ENCODE data around the gene ACAP2. TPM values are rescaled to one million over a fixed set of nuclear protein-coding genes. Genes with fewer than 3 reads are reported as not detected.

Gene ACAP2
- total RNA-seq, 1 donor from 2014 or later: 20.4 TPM

DNA sequence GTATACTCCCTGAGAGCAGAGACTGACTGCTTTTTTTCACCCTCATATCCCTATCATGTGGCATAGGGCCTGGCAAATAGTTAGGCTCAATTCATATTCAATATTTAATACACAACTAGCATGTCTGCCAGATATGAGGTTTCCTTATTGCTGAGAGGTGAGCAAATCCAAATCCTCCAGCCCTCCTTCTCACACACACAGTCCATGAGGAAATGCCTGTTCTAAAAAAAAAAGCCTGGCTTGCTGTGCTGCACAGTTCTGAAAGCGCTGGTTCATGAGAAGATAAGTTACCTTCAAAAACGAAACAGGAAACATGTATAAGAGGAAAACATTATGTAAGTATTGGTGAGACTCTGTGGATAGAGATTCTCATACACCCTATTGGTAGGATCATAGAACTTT, 15.5 kb upstream of the ACAP2 start:
- Histone ChIP-seq H3K36me3 (no peaks in the 10 kb centered on the region), H3K27ac (no peak overlapping the region)
- intact Hi-C loops (cut with DNase I): no loop called here

DNA sequence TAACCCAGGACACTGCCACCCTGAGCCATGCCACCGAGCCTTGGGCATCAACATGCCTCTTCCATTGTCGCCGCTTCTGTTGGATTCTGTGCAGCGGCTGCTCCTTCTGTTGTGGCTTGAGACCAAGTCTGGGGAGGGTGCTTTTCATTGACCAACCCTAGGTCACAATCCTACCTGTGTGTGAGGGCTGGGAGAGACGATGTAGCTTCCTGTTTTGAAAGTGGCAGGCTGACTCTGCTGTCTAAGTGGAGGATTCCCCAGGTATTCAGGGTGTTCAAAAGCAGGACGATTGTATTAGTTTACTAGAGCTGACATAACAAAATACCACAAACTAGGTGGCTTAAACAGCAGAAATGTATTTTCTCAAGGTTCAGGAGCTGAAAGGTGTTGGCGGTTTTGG, 13.0 kb upstream of the ACAP2 start:
- Histone ChIP-seq H3K27me3 (no peaks in the 10 kb centered on the region), H3K27ac (no peak overlapping the region), H3K4me1 (no peaks in the 10 kb centered on the region), H3K36me3 (no peaks in the 10 kb centered on the region), H3K9me3 (no peaks in the 10 kb centered on the region), H3K4me3 (no peak overlapping the region)
- TF ChIP-seq, protein P1, sequence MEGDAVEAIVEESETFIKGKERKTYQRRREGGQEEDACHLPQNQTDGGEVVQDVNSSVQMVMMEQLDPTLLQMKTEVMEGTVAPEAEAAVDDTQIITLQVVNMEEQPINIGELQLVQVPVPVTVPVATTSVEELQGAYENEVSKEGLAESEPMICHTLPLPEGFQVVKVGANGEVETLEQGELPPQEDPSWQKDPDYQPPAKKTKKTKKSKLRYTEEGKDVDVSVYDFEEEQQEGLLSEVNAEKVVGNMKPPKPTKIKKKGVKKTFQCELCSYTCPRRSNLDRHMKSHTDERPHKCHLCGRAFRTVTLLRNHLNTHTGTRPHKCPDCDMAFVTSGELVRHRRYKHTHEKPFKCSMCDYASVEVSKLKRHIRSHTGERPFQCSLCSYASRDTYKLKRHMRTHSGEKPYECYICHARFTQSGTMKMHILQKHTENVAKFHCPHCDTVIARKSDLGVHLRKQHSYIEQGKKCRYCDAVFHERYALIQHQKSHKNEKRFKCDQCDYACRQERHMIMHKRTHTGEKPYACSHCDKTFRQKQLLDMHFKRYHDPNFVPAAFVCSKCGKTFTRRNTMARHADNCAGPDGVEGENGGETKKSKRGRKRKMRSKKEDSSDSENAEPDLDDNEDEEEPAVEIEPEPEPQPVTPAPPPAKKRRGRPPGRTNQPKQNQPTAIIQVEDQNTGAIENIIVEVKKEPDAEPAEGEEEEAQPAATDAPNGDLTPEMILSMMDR (IDR thresholded peaks at IDR 0.05): no peak
- no peak for DNase-seq (ENCODE audit: low spot score in 2 of 2)
- intact Hi-C loops (cut with DNase I): no loop called here

More for the DNA sequence above, 15.5 kb upstream of the ACAP2 start:
- TF ChIP-seq, protein P1 (IDR thresholded peaks at IDR 0.05): no peak
- no peak for DNase-seq (ENCODE audit: low spot score in 2 of 2)
- H3K4me1 ChIP-seq: no peaks in the 10 kb centered on the region
- no peak overlapping the region for H3K4me3 ChIP-seq
- no peaks in the 10 kb centered on the region for H3K9me3 ChIP-seq
- no peaks in the 10 kb centered on the region for H3K27me3 ChIP-seq

DNA sequence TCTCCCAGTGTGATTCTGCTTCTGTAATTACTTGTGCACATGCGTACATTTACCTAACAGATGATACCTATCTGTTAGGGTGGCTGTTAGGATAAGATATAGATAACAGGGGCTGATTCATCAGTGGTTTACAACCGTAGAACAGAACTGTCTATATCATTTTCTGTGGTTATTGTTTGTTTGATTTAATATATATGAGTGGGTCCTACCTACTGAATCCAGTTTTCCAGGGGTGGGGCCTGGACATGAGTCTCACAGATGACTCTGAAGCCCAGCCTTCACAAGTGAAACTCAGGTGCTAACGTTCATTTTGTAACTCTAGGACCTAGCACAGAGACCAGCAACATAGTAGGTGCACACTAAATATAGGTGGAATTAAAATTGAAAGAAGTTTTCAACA, 10.4 kb upstream of the ACAP2 start:
- H3K36me3 ChIP-seq: no peaks in the 10 kb centered on the region
- intact Hi-C loops (cut with DNase I): no loop called here
- H3K9me3 ChIP-seq: no peaks in the 10 kb centered on the region
- no peak for DNase-seq (ENCODE audit: low spot score in 2 of 2)
- H3K27me3 ChIP-seq: no peaks in the 10 kb centered on the region
- H3K4me3 ChIP-seq: no peak overlapping the region
- no peak overlapping the region for H3K27ac ChIP-seq
- TF ChIP-seq, protein P1 (IDR thresholded peaks at IDR 0.05): no peak
- H3K4me1 ChIP-seq: no peaks in the 10 kb centered on the region

DNA sequence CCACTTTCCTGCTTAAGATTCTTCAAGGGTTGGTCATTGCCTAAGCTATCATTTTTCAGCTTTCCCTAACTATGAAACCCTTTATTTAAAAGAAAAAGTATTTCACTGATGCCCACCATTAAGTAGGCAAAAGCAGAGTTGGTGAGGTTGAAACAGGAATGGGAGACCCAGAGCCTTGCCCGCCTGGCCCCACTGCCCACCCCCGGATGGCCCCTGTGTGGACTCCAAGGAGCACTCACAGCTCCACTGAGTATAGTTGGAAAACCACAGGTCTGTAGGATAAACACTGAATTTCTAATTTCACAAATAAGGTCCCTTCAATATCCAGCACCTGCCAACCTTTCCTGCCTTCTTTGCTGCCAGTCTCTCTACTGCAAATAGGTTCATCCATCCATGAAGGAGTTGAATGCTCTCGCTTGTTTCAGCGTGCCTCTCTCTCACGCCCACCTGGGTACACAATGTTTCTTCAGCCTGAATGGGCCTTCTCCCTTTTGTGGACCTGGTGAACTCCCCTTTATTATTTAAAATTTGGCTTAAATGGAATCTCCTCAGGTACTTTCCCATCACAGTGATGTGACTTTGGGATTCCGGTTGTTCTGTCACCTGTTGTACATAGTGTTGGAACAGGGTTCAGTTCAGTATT, 8.7 kb upstream of the ACAP2 start:
- intact Hi-C loops (cut with DNase I): no loop called here

DNA sequence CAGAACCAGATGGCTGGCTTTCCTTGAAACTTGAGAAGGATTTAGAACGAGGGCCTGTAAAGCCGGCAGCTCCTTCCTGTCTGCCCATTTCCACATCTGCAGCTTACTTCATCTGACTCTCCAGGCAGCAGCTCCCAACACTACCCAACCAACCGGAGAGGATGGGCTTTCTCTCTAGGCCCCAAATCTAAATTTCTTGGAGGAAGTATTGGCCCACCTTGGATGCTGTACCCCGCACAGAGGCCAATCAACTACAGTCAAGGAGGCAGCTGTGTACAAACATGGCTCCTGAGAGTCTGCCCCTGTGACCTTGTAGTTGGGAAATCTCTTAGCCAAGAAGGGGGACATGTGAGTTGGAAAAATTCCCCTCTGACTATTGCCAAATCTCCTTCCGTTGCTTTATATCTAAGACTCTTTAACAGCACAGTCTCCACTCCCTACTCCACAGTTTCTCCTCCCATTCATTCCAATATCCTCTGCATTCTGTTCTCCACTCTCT, 8.0 kb upstream of the ACAP2 start:
- DNase-seq (ENCODE audit: low spot score in 2 of 2): no peak
- H3K27ac ChIP-seq: no peak overlapping the region
- intact Hi-C loops (cut with DNase I): no loop called here
- TF ChIP-seq, protein P1 (IDR thresholded peaks at IDR 0.05): no peak
- no peaks in the 10 kb centered on the region for H3K9me3 ChIP-seq
- no peaks in the 10 kb centered on the region for H3K4me1 ChIP-seq
- no peaks in the 10 kb centered on the region for H3K27me3 ChIP-seq
- no peaks in the 10 kb centered on the region for H3K36me3 ChIP-seq
- H3K4me3 ChIP-seq: no peak overlapping the region

More for the DNA sequence above, 8.7 kb upstream of the ACAP2 start:
- Histone ChIP-seq H3K36me3 (no peaks in the 10 kb centered on the region), H3K4me3 (no peak overlapping the region), H3K27ac (no peak overlapping the region), H3K27me3 (no peaks in the 10 kb centered on the region), H3K9me3 (no peaks in the 10 kb centered on the region), H3K4me1 (no peaks in the 10 kb centered on the region)
- TF ChIP-seq, protein P1 (IDR thresholded peaks at IDR 0.05): no peak
- DNase-seq (ENCODE audit: low spot score in 2 of 2): no peak

Measured in ascending aorta (tissue), 2 donors.